GM19455 (cell line): ENCODE data around the gene PCBP3.
"Not testable (repeated sequence)": the region's sequence is repeated elsewhere in the genome, so short reads cannot be mapped to it uniquely, and the experiment has no call there.

ENCODE experiments used
- ATAC-seq: cut with Tn5 transposase; IDR thresholded peaks from one replicate; pipeline ENCODE4 v1.9.1; 2021; ENCODE audit not compliant: unreplicated experiment

PCBP3 gene

GRCh38 chr21:45836694-45837670 lies 193.5 kb downstream of the PCBP3 start:
- ATAC-seq, result no peak

DNA sequence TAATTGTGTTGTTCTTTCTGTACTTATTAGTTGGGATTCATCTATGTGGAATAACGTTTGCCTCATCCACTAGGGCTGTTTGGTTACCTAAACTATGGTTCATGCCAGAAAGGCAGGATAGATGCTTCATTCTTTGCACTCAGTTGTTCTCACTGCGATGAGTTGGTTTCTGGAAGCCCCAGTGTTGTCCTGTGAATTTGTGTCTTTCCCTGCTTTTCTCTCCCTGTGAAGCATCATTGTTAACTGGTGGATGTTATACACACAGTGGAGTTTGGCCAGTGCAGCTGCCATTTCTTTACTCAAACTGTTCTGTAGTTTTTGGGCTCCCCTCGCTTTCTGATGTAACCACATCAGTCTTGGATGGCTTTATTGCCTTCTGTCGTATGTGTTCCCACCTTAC lies 194.4 kb downstream of the PCBP3 start:
- no peak for ATAC-seq

DNA sequence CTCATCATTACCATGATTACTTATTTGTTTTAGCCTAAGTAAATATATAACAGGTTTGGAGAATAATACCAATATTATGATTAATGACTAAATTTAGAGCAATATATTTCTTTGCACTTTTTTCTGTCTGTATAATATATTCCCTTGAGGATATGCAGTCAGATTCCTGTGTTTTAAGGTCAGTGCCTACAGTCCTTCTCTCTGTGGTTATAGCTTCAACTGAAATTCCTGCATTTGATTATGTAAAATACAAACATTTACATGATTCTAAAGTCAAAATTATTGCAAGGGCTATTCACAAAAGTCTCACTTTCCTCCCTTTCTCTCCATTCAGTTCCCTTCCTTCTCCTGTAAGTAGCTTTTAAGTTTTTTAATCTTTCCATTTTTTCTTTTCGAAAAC lies 195.1 kb downstream of the PCBP3 start:
- no peak for ATAC-seq

DNA sequence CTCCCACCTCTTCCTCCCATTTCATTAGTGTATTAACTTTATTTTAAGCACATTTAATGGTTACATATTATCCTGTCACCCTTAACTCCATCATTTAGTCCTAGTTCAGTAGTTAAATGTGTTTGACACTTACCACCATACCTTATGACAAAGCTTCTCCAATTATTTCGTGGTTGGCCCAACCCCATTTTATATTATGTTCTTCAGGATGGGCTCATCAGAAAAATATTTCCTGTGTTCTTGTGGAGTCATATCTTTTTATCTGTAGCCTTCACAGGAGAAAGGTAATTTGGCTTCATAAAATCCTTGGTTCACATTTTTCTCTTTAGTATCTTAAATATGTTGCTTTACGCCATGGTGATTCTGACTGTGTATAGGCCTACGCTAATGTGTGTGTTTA lies 195.7 kb downstream of the PCBP3 start:
- ATAC-seq, result no peak

GRCh38 chr21:45841033-45841432 lies 197.5 kb downstream of the PCBP3 start:
- no peak for ATAC-seq

- ATAC-seq, result no peak
These were observed 199.9 kb downstream of the PCBP3 start for GRCh38 chr21:45843426-45843825.

DNA sequence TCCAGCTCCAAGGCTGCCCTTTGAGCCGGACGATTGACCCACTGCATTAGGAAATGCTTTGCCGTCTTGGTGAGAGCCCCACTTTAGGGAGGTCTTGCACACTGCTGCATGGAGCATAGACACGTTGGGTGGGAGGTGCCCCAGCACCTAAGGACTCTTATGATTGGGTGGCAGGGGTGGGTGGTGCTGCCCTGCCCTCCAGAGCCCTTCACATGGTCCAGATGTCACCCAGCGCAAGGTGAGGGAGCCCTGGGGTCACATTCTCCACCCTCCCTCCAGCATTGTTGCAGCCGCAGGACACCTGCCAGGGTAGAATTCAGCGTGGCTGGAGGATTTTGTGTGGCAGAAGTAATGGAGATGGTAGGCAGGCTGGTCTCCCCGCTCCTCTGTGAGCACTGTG lies 200.7 kb downstream of the PCBP3 start:
- no peak for ATAC-seq

GRCh38 chr21:45845063-45845769 lies 201.7 kb downstream of the PCBP3 start:
- ATAC-seq, result no peak

DNA sequence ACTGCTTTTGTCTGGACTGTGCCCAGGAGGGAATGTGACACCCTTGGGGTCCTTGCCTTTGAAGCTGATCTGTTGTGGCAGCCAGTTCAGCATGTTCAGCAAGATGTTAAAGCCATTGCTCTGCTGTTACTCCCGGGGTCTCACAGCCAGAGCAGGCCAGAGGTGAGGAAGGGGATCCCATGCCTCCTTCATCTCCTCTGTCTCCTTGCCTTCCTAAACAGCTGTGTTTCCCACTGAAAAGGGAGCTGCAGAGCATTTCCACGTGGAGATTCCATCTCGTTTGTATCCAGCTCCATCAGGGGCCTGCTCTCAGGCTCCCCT lies 202.2 kb downstream of the PCBP3 start:
- no peak for ATAC-seq

DNA sequence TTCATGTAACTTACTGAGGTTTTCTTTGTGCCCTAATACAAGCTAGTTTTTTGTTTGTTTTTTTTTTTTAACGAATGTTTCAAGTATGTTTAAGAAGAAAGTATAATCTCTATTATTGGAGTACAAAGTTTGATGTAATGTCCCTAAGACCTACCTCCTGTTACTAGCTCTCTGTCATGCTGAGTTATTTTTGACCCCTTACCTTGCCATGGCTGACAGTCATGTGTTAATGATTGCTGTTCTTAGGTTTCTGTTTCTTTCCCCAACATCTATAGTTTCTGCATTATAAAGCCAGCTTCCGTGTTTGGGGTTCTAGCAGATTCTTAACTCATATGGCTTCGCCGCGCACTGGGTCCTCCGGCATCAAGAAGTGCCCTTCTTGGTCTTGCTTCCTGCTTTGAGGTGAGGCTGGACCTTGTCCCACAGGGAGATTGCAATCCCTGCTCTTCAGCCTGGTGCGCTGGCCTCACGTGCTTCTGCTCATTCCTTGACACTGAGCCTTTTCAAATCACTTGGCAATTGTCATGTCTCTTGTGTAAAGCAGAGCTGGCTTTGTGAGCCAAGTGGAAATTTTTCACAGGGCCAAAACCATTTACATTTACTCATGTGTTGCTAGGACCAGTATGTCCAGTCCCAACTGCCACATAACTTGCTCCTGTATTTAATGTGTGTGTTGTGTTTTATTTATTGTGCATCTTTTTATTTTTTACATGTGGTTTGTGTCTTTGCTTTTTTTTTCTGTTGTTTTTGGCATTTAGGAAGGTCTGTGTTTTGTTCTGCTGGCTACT lies 203.0 kb downstream of the PCBP3 start:
- ATAC-seq, result no peak

GRCh38 chr21:45847870-45848269 lies 204.3 kb downstream of the PCBP3 start:
- ATAC-seq, result no peak

GRCh38 chr21:45848331-45848730 lies 204.8 kb downstream of the PCBP3 start:
- no peak for ATAC-seq

GRCh38 chr21:45848805-45849204 lies 205.3 kb downstream of the PCBP3 start:
- no peak for ATAC-seq

GRCh38 chr21:45849651-45850050 lies 206.1 kb downstream of the PCBP3 start:
- ATAC-seq, result no peak

GRCh38 chr21:45850181-45850580 lies 206.7 kb downstream of the PCBP3 start:
- ATAC-seq, result no peak

DNA sequence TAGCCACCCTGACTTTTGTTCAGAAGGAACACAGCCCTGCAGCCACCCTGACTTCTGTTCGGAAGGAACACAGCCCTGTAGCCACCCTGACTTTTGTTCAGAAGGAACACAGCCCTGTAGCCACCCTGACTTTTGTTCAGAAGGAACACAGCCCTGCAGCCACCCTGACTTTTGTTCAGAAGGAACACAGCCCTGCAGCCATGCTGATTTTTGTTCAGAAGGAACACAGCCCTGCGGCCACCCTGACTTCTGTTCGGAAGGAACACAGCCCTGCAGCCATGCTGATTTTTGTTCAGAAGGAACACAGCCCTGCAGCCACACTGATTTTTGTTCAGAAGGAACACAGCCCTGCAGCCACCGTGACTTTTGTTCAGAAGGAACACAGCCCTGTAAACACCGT lies 208.9 kb downstream of the PCBP3 start:
- ATAC-seq, result not testable (repeated sequence)

DNA sequence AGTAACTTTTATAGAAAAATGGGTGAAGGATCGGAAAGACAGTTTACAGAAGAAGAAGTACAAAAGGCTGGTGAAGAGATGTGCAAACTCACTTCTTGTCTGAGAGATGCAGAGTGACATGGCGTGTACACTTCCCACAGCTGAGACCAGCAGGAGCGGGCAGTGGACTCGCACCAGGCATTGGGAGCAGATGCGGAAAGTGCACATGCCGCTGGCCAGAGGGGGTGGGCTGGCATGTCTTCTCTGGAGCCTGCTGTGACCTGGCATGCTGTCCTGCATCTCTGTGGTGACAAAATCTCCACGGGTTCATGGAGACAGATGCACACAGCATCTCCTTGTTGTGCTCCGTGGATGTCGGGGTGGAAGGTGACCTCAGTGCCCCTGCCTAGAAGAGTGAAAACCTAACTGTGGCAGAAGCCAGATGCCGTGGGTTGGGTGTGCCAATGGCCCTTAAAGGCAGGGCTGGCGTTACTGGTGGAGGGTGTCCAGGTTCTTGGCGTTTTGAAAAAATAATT lies 209.4 kb downstream of the PCBP3 start:
- no peak for ATAC-seq

- ATAC-seq, result no peak
These were observed 210.3 kb downstream of the PCBP3 start for GRCh38 chr21:45853703-45854342.

GRCh38 chr21:45854690-45855247 lies 211.2 kb downstream of the PCBP3 start:
- no peak for ATAC-seq

DNA sequence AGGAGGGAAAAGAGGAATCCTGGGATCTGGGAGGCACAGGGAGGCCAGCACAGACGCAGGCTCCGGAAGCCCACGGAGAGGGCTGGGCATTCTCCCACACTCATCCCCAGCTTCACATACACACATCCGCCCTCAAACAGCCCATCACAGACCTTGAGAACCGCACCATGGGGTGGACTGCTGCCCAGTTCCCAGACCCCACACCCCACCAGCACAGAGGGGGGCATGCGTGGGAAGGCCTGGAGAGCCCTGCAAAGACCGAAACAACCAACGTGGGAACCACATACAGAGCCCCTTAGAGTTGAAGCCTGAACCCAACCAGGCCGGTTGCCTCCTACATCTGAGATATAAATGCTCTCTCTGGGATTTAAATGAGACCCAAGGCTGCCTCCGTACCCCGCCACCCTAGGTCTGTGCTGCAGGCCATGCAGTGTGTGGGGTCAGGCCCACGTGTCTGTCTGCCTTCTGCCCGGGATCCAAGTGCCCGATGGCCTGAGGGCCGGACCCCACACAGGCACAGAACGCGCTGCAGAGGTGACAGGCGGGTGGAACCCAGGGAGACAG lies 211.8 kb downstream of the PCBP3 start:
- no peak for ATAC-seq
